HS-5 (cell line): ENCODE results near the gene ACP5.
"Not testable (repeated sequence)": the region's sequence is repeated elsewhere in the genome, so short reads cannot be mapped to it uniquely, and the experiment has no call there.

Experiments used
- DNase-seq: peaks from one replicate; pipeline ENCODE4 v3.0.0-alpha.2; 2012; ENCODE audit warnings: low read depth

The ACP5 gene

GRCh38 chr19:11577451-11578257 lies at the start of gene ACP5:
Gene ACP5 (minus strand): TSS chr19:11577645. CDS start chr19:11577317, 328 bp downstream.
- DNase-seq = no peak

GRCh38 chr19:11626252-11626651 lies 48.8 kb upstream of the ACP5 start:
- no peak for DNase-seq

GRCh38 chr19:11624069-11624463 lies 46.6 kb upstream of the ACP5 start:
- no peak for DNase-seq

GRCh38 chr19:11622401-11622800 lies 45.0 kb upstream of the ACP5 start:
- not testable (repeated sequence) for DNase-seq

- DNase-seq = no peak
These were observed 43.1 kb upstream of the ACP5 start for GRCh38 chr19:11620553-11620952.

GRCh38 chr19:11617180-11618062 lies 40.0 kb upstream of the ACP5 start:
- no peak for DNase-seq

GRCh38 chr19:11612816-11613511 lies 35.5 kb upstream of the ACP5 start:
- no peak for DNase-seq

- no peak for DNase-seq
These were observed 34.3 kb upstream of the ACP5 start for GRCh38 chr19:11611730-11612129.

- DNase-seq = no peak
These were observed 29.0 kb upstream of the ACP5 start for GRCh38 chr19:11606484-11606883.

- DNase-seq = not testable (repeated sequence)
These were observed 22.3 kb upstream of the ACP5 start for GRCh38 chr19:11599704-11600103.

GRCh38 chr19:11598746-11599145 lies 21.3 kb upstream of the ACP5 start:
- DNase-seq = no peak

- DNase-seq = no peak
These were observed 20.6 kb upstream of the ACP5 start for GRCh38 chr19:11598103-11598483.

- DNase-seq = peak; percentile 96
These were observed 20.0 kb upstream of the ACP5 start, which contains the start of gene ZNF627 for GRCh38 chr19:11597202-11598102. Gene ZNF627 (plus strand): TSS chr19:11597483. CDS start chr19:11597628, 145 bp downstream.

- DNase-seq = no peak
These were observed 18.7 kb upstream of the ACP5 start for GRCh38 chr19:11596156-11596555.

GRCh38 chr19:11594084-11594483 lies 16.6 kb upstream of the ACP5 start:
- DNase-seq = no peak

GRCh38 chr19:11587975-11588631 lies 10.7 kb upstream of the ACP5 start:
- no peak for DNase-seq

GRCh38 chr19:11587302-11587974 lies 10.0 kb upstream of the ACP5 start:
- DNase-seq = peak; percentile 47

GRCh38 chr19:11586331-11586730 lies 8.9 kb upstream of the ACP5 start:
- DNase-seq = no peak

GRCh38 chr19:11581740-11582139 lies 4.3 kb upstream of the ACP5 start:
- no peak for DNase-seq

- DNase-seq = no peak
These were observed 2.7 kb upstream of the ACP5 start for GRCh38 chr19:11580116-11580515.
